HepG2 (cell line): ENCODE data around the gene RSPRY1. TPM values are rescaled to one million over a fixed set of nuclear protein-coding genes. Genes with fewer than 3 reads are reported as not detected.

Experiments
- ARID2 ChIP-seq: sonication (generic); formaldehyde crosslinking; IDR thresholded peaks from 2 replicates; pipeline ENCODE4 v1.8.1; 2022; ENCODE audit warnings: mild to moderate bottlenecking, missing genetic modification reagents, borderline replicate concordance
- ARID5B ChIP-seq: IDR thresholded peaks from 2 replicates; pipeline ENCODE4 v1.4.0; 2020; ENCODE audit warnings: mild to moderate bottlenecking, missing genetic modification reagents
- DNMT1 ChIP-seq: sonication (generic); formaldehyde crosslinking; IDR thresholded peaks from 2 replicates; pipeline ENCODE4 v1.5.1; 2020; ENCODE audit warnings: mild to moderate bottlenecking, missing genetic modification reagents
- EP300 ChIP-seq, 3 experiments: sonication (generic) in 1 of 3; formaldehyde crosslinking in 1 of 3; IDR thresholded peaks; 2 replicates each; pipeline versions ENCODE4 v1.5.1 to v1.6.1; 2011 to 2020; ENCODE audit warnings: low read depth in 2 of 3, low read length in 2 of 3, borderline replicate concordance in 1 of 3, improper control_type of control experiment in 1 of 3, mild to moderate bottlenecking in 1 of 3, missing genetic modification reagents in 1 of 3, moderate library complexity in 1 of 3
- HES4 ChIP-seq: sonication (generic); formaldehyde crosslinking; IDR thresholded peaks from 2 replicates; pipeline ENCODE4 v1.9.0; 2021; ENCODE audit warnings: mild to moderate bottlenecking, missing genetic modification reagents, borderline replicate concordance
- MATR3 ChIP-seq: sonication (generic); formaldehyde crosslinking; IDR thresholded peaks from 2 replicates; pipeline ENCODE4 v1.4.0; 2020; ENCODE audit warnings: missing genetic modification reagents
- MED8 ChIP-seq: sonication (generic); formaldehyde crosslinking; IDR thresholded peaks from 2 replicates; pipeline ENCODE4 v1.8.1; 2023; ENCODE audit warnings: mild to moderate bottlenecking, missing genetic modification reagents; ENCODE audit not compliant: insufficient replicate concordance
- NFE2 ChIP-seq: sonication (generic); formaldehyde crosslinking; IDR thresholded peaks from 2 replicates; pipeline ENCODE4 v1.4.0; 2020; ENCODE audit warnings: missing genetic modification reagents
- NFKB2 ChIP-seq: sonication (generic); formaldehyde crosslinking; IDR thresholded peaks from 2 replicates; pipeline ENCODE4 v1.4.0; 2020; ENCODE audit warnings: missing genetic modification reagents, borderline replicate concordance
- RAD51 ChIP-seq: fragments of 450-650 bp; IDR thresholded peaks from 2 replicates; pipeline ENCODE4 v1.6.1; 2016; ENCODE audit warnings: borderline replicate concordance
- REXO4 ChIP-seq: sonication (generic); formaldehyde crosslinking; IDR thresholded peaks from 2 replicates; pipeline ENCODE4 v1.8.0; 2022; ENCODE audit warnings: missing genetic modification reagents, mild to moderate bottlenecking, borderline replicate concordance
- SIX4 ChIP-seq: sonication (generic); formaldehyde crosslinking; IDR thresholded peaks from 2 replicates; pipeline ENCODE4 v1.4.0; 2020; ENCODE audit warnings: missing genetic modification reagents
- SMYD3 ChIP-seq: sonication (generic); formaldehyde crosslinking; IDR thresholded peaks from 2 replicates; pipeline ENCODE4 v1.8.1; 2023; ENCODE audit warnings: mild to moderate bottlenecking, missing genetic modification reagents
- TFDP2 ChIP-seq: sonication (generic); formaldehyde crosslinking; IDR thresholded peaks from 2 replicates; pipeline ENCODE4 v1.4.0; 2020; ENCODE audit warnings: missing genetic modification reagents
- ZBTB10 ChIP-seq: sonication (generic); formaldehyde crosslinking; IDR thresholded peaks from 2 replicates; pipeline ENCODE4 v1.4.0; 2020; ENCODE audit warnings: missing genetic modification reagents, borderline replicate concordance
- ZFP37 ChIP-seq: sonication (generic); formaldehyde crosslinking; IDR thresholded peaks from 2 replicates; pipeline ENCODE4 v1.4.0; 2020; ENCODE audit warnings: missing genetic modification reagents, borderline replicate concordance
- ZNF709 ChIP-seq: sonication (generic); formaldehyde crosslinking; IDR thresholded peaks from 2 replicates; pipeline ENCODE4 v1.5.0; 2020; ENCODE audit warnings: mild to moderate bottlenecking, missing genetic modification reagents
- polyA plus RNA-seq, 8 experiments: library from polyadenylated mRNA; depleted of rRNA in 3 of 8; stranded (reverse) in 7 of 8; unstranded in 1 of 8; fragments of >200 nt; fragmentation: Illumina TruSeq in 4 of 8; extraction: Trizol in 4 of 8; gene quantifications; 2 replicates each; pipeline versions ENCODE4 v1.2.1 to v1.2.3, GENCODE V29; 2011 to 2016; ENCODE audit warnings: low read depth in 4 of 8, missing spikeins in 1 of 8, mixed read lengths in 1 of 8; ENCODE audit not compliant: insufficient read depth in 1 of 8
- total RNA-seq, 5 experiments: library from RNA; depleted of rRNA; stranded (reverse); fragments of >200 nt; fragmentation: Illumina TruSeq; extraction: Trizol; gene quantifications; 2 replicates each; pipeline ENCODE4 v1.2.3, GENCODE V29; 2016; ENCODE audit warnings: low read depth in 1 of 5
- TF ChIP-seq, protein P1 (sequence below): sonication (generic); formaldehyde crosslinking; IDR thresholded peaks from 2 replicates; pipeline ENCODE4 v1.5.1; 2020; ENCODE audit warnings: mild to moderate bottlenecking, missing genetic modification reagents, moderate library complexity
- TF ChIP-seq, protein P2 (sequence below): sonication (generic); formaldehyde crosslinking; IDR thresholded peaks from 2 replicates; pipeline ENCODE4 v1.4.0; 2020; ENCODE audit warnings: mild to moderate bottlenecking, missing genetic modification reagents

The RSPRY1 gene
- total and polyA plus RNA-seq, 2 of the 13 experiments (the other 11 are each of a cell fraction or from before 2014, with no cell fraction given) = 53.4 to 61.0 TPM

GRCh38 chr16:57185446-57185944 is 634 bp upstream of the RSPRY1 start (continued):
- TF ChIP-seq ARID5B (CRISPR knock-in tag) (no peak), ZBTB10 (CRISPR knock-in tag) (0 out of 2 replicates have a peak, but pooled peaks have one; percentile 43), ZFP37 (peak; percentile 18; the same call in 1 of the 2 replicates), NFE2 (CRISPR knock-in tag) (no peak), DNMT1 (CRISPR knock-in tag) (no peak), ZNF709 (peak; percentile 88; the same call in 1 of the 2 replicates), MATR3 (CRISPR knock-in tag) (no peak), NFKB2 (CRISPR knock-in tag) (0 out of 2 replicates have a peak, but pooled peaks have one; percentile 30), SIX4 (CRISPR knock-in tag) (no peak), REXO4 (no peak), EP300 (IDR thresholded peaks at IDR 0.05; ENCODE audit: low read depth in 2 of 2, low read length in 2 of 2) (no peak), EP300 (CRISPR knock-in tag; IDR thresholded peaks at IDR 0.05; ENCODE audit: borderline replicate concordance) (0 out of 2 replicates have a peak, but pooled peaks have one; percentile 18), TFDP2 (CRISPR knock-in tag) (0 out of 2 replicates have a peak, but pooled peaks have one; percentile 52), MED8 (CRISPR knock-in tag) (peak; percentile 55), RAD51 (no peak), ARID2 (CRISPR knock-in tag) (peak; percentile 38; the same call in 1 of the 2 replicates), SMYD3 (CRISPR knock-in tag) (no peak), HES4 (CRISPR knock-in tag) (peak; percentile 93)
- TF ChIP-seq, protein P1, sequence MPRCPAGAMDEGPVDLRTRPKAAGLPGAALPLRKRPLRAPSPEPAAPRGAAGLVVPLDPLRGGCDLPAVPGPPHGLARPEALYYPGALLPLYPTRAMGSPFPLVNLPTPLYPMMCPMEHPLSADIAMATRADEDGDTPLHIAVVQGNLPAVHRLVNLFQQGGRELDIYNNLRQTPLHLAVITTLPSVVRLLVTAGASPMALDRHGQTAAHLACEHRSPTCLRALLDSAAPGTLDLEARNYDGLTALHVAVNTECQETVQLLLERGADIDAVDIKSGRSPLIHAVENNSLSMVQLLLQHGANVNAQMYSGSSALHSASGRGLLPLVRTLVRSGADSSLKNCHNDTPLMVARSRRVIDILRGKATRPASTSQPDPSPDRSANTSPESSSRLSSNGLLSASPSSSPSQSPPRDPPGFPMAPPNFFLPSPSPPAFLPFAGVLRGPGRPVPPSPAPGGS (CRISPR knock-in tag) = peak; percentile 80; the same call in 1 of the 2 replicates
- TF ChIP-seq, protein P2, sequence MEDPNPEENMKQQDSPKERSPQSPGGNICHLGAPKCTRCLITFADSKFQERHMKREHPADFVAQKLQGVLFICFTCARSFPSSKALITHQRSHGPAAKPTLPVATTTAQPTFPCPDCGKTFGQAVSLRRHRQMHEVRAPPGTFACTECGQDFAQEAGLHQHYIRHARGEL (CRISPR knock-in tag) = peak; percentile 75; the same call in 1 of the 2 replicates
